Measurements from ENCODE around the gene NHLH2.

DNA sequence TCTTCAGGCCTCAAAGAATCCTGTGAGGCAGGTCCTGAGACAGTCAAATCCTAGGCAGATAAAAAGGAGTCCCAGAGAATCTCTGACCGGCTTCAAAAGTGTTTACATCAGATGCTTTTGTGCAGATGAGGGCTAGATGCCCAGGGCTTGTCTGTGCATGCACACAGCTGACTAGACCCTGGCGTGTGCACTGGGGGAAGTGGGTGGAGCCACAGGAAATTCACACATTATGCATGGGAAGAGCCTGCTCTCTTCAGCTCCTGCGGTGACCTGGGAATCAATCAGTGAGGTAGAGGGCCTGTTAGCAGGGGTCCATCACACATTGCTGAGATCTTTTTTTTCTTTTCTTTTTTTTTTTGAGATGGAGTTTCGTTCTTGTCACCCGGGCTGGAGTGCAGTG lies 36.6 kb upstream of the NHLH2 start:
- TF ChIP-seq, protein P1, sequence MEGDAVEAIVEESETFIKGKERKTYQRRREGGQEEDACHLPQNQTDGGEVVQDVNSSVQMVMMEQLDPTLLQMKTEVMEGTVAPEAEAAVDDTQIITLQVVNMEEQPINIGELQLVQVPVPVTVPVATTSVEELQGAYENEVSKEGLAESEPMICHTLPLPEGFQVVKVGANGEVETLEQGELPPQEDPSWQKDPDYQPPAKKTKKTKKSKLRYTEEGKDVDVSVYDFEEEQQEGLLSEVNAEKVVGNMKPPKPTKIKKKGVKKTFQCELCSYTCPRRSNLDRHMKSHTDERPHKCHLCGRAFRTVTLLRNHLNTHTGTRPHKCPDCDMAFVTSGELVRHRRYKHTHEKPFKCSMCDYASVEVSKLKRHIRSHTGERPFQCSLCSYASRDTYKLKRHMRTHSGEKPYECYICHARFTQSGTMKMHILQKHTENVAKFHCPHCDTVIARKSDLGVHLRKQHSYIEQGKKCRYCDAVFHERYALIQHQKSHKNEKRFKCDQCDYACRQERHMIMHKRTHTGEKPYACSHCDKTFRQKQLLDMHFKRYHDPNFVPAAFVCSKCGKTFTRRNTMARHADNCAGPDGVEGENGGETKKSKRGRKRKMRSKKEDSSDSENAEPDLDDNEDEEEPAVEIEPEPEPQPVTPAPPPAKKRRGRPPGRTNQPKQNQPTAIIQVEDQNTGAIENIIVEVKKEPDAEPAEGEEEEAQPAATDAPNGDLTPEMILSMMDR (conservative IDR thresholded peaks at IDR 0.05) = no peak
- TF ChIP-seq EZH2 (IDR thresholded peaks at IDR 0.05; ENCODE audit: low read depth) = no peak

Data from PC-9 (cell line).